PC-3 (cell line): ENCODE data around the gene SPINK4. TPM values are rescaled to one million over a fixed set of nuclear protein-coding genes. Genes with fewer than 3 reads are reported as not detected.

Experiments
- ATAC-seq: fragments of 200-7000 bp; cut with Tn5 transposase; 2 replicates; pipeline ENCODE4 v1.9.1; 2020; ENCODE audit warnings: mild to moderate bottlenecking, moderate library complexity
- BruUV-seq: library from RNA; stranded (reverse); fragments of 400-500 nt; replicated peaks from 2 replicates; lab custom pipeline; 2021; lab: Mats Ljungman, UMichigan
- CTCF ChIA-PET: fragments of 300-600 bp; sonication (Branson Sonifier 250); formaldehyde crosslinking; loops from one replicate; lab custom pipeline; 2022; ENCODE audit warnings: antibody characterized with exemption; lab: Charles Lee
- POLR2A ChIA-PET: fragments of 300-600 bp; sonication (Branson Sonifier 250); formaldehyde crosslinking; loops from one replicate; lab custom pipeline; 2022; ENCODE audit warnings: antibody characterized with exemption; ENCODE audit not compliant: unreplicated experiment; lab: Charles Lee
- DNase-seq: peaks from one replicate; pipeline ENCODE4 v3.0.0-alpha.2; 2015
- H2AFZ ChIP-seq: fragments of 300-600 bp; sonication (generic); 2 replicates; pipeline ENCODE4 v1.6.0; 2016; ENCODE audit warnings: antibody characterized with exemption, low read length
- H3F3A ChIP-seq: fragments of 300-600 bp; sonication (generic); one replicate; pipeline ENCODE4 v1.6.0; 2017; ENCODE audit warnings: antibody characterized with exemption, low read length, control low read depth, mild to moderate bottlenecking; ENCODE audit not compliant: unreplicated experiment
- H3K27ac ChIP-seq: fragments of 300-600 bp; sonication (generic); 2 replicates; pipeline ENCODE4 v1.5.1; 2016; ENCODE audit warnings: mild to moderate bottlenecking, low read length
- H3K27me3 ChIP-seq: fragments of 300-600 bp; sonication (generic); 2 replicates; pipeline ENCODE4 v1.6.1; 2016; ENCODE audit warnings: low read length, mixed read lengths
- H3K36me3 ChIP-seq: fragments of 300-600 bp; sonication (generic); 2 replicates; pipeline ENCODE4 v1.6.1; 2016; ENCODE audit warnings: low read depth, mixed run types, low read length, mixed read lengths
- H3K4me1 ChIP-seq: fragments of 300-600 bp; sonication (generic); 2 replicates; pipeline ENCODE4 v1.5.1; 2016; ENCODE audit warnings: low read length; ENCODE audit not compliant: insufficient read depth
- H3K4me2 ChIP-seq: fragments of 300-600 bp; sonication (generic); 2 replicates; pipeline ENCODE4 v1.6.0; 2016; ENCODE audit warnings: low read length
- H3K4me3 ChIP-seq: fragments of 300-600 bp; sonication (generic); 2 replicates; pipeline ENCODE4 v1.5.1; 2016; ENCODE audit warnings: mild to moderate bottlenecking, low read length, mixed read lengths
- H3K79me2 ChIP-seq: fragments of 300-600 bp; sonication (generic); 2 replicates; pipeline ENCODE4 v1.6.1; 2017; ENCODE audit warnings: low read length, mixed read lengths
- H3K9ac ChIP-seq: fragments of 300-600 bp; sonication (generic); 2 replicates; pipeline ENCODE4 v1.6.0; 2016; ENCODE audit warnings: mild to moderate bottlenecking, low read length
- H3K9me2 ChIP-seq: fragments of 300-600 bp; sonication (generic); replicated peaks from 2 replicates; pipeline ENCODE4 v1.6.1; 2016; ENCODE audit warnings: mixed run types, low read length, mixed read lengths
- H3K9me3 ChIP-seq: fragments of 300-600 bp; sonication (generic); 2 replicates; pipeline ENCODE4 v1.6.1; 2016; ENCODE audit warnings: low read length, mixed read lengths
- H4K20me1 ChIP-seq: fragments of 300-600 bp; sonication (generic); 2 replicates; pipeline ENCODE4 v1.6.1; 2016; ENCODE audit warnings: low read length, mixed read lengths
- CTCF ChIP-seq: fragments of 300-600 bp; sonication (generic); conservative IDR thresholded peaks from 2 replicates; pipeline ENCODE4 v1.5.1; 2017; ENCODE audit warnings: antibody characterized with exemption, low read depth, mild to moderate bottlenecking, low read length
- EZH2 ChIP-seq: fragments of 300-600 bp; sonication (generic); IDR thresholded peaks from one replicate; pipeline ENCODE4 v1.6.1; 2017; ENCODE audit warnings: antibody characterized with exemption, mild to moderate bottlenecking, low read length; ENCODE audit not compliant: unreplicated experiment
- EZH2phosphoT487 ChIP-seq: fragments of 300-600 bp; sonication (generic); IDR thresholded peaks from 2 replicates; pipeline ENCODE4 v1.6.1; 2018; ENCODE audit warnings: mild to moderate bottlenecking, antibody characterized with exemption, low read length, borderline replicate concordance
- intact Hi-C: fragments of 100-400 bp; cut with micrococcal nuclease; formaldehyde crosslinking; loops from 2 replicates; pipeline ENCODE4 v1.9.0; 2023
- total RNA-seq: library from RNA; depleted of rRNA; stranded (reverse); fragments of >200 nt; gene quantifications from 2 replicates; pipeline ENCODE4 v1.2.3, GENCODE V29; 2014

The SPINK4 gene
- total RNA-seq, 1 experiment from 2014 or later = not detected

GRCh38 chr9:33248606-33249005 lies 8.6 kb downstream of the SPINK4 start:
- ATAC-seq = no peak

GRCh38 chr9:33249087-33249658 lies 9.2 kb downstream of the SPINK4 start:
- Histone ChIP-seq H3K9me3 (no peaks in the 10 kb centered on the region), H3K36me3 (peaks cover 5% of the 10 kb centered on the region; the same call in 1 of the 2 replicates), H3K4me1 (no peaks in the 10 kb centered on the region), H3K27me3 (no peaks in the 10 kb centered on the region), H3F3A (no peaks in the 10 kb centered on the region), H4K20me1 (no peaks in the 10 kb centered on the region), H3K79me2 (no peaks in the 10 kb centered on the region), H3K4me3 (no peak overlapping the region), H3K4me2 (no peak overlapping the region), H3K9me2 (no peaks in the 10 kb centered on the region), H3K9ac (no peak overlapping the region), H3K27ac (no peak overlapping the region), H2AFZ (no peak overlapping the region)
- no TSS peak for BruUV-seq
- DNase-seq (no peak), ATAC-seq (no peak)
- intact Hi-C loops = no loop called here
- CTCF ChIA-PET = no interaction called here
- TF ChIP-seq EZH2phosphoT487 = no peak
- TF ChIP-seq CTCF = no peak
- no peak for TF ChIP-seq EZH2
- POLR2A ChIA-PET = no interaction called here

More at GRCh38 chr9:33248606-33249005, 8.6 kb downstream of the SPINK4 start:
- intact Hi-C loops = no loop called here
- Histone ChIP-seq H3K4me1 (no peaks in the 10 kb centered on the region), H3K27me3 (no peaks in the 10 kb centered on the region), H3K4me3 (no peak overlapping the region), H3K4me2 (no peak overlapping the region), H2AFZ (no peak overlapping the region), H3K9ac (no peak overlapping the region), H3K36me3 (peaks cover 5% of the 10 kb centered on the region; the same call in 1 of the 2 replicates), H3K79me2 (no peaks in the 10 kb centered on the region), H3K27ac (no peak overlapping the region), H3K9me2 (no peaks in the 10 kb centered on the region), H3K9me3 (no peaks in the 10 kb centered on the region), H3F3A (no peaks in the 10 kb centered on the region), H4K20me1 (no peaks in the 10 kb centered on the region)
- no TSS peak for BruUV-seq
- CTCF ChIA-PET = no interaction called here
- no peak for DNase-seq
- no peak for TF ChIP-seq EZH2phosphoT487
- no peak for TF ChIP-seq EZH2
- TF ChIP-seq CTCF = no peak
- POLR2A ChIA-PET = no interaction called here

- Histone ChIP-seq H4K20me1 (no peaks in the 10 kb centered on the region), H3F3A (no peaks in the 10 kb centered on the region), H2AFZ (no peak overlapping the region), H3K4me1 (no peaks in the 10 kb centered on the region), H3K27me3 (no peaks in the 10 kb centered on the region), H3K36me3 (peaks cover 9% of the 10 kb centered on the region), H3K27ac (no peak overlapping the region), H3K79me2 (no peaks in the 10 kb centered on the region), H3K9ac (no peak overlapping the region), H3K4me2 (no peak overlapping the region), H3K9me2 (no peaks in the 10 kb centered on the region), H3K9me3 (no peaks in the 10 kb centered on the region), H3K4me3 (no peak overlapping the region)
- TF ChIP-seq EZH2phosphoT487 (no peak), CTCF (no peak), EZH2 (no peak)
- intact Hi-C loops = no loop called here
- DNase-seq (no peak), ATAC-seq (no peak)
- no TSS peak for BruUV-seq
- POLR2A ChIA-PET = no interaction called here
- CTCF ChIA-PET = no interaction called here
Measured at GRCh38 chr9:33249983-33250382, 10.0 kb downstream of the SPINK4 start.
